Panc1 (cell line): Measurements from ENCODE around the gene GLI3. TPM values are rescaled to one million over a fixed set of nuclear protein-coding genes. Genes with fewer than 3 reads are reported as not detected.

Source experiments
- ATAC-seq: fragments of 200-7000 bp; cut with Tn5 transposase; 2 replicates; pipeline ENCODE4 v1.9.1; 2020; ENCODE audit warnings: mild to moderate bottlenecking, moderate library complexity
- BruUV-seq: library from RNA; stranded (reverse); fragments of 400-500 nt; replicated peaks from 2 replicates; lab custom pipeline; 2021; lab: Mats Ljungman, UMichigan
- CTCF ChIA-PET: fragments of 300-600 bp; sonication (Branson Sonifier 250); formaldehyde crosslinking; loops from one replicate; lab custom pipeline; 2022; ENCODE audit warnings: antibody characterized with exemption; lab: Charles Lee
- POLR2A ChIA-PET: fragments of 300-600 bp; sonication (Branson Sonifier 250); formaldehyde crosslinking; loops from one replicate; lab custom pipeline; 2022; ENCODE audit warnings: antibody characterized with exemption; lab: Charles Lee
- DNase-seq: peaks from one replicate; pipeline ENCODE4 v3.0.0-alpha.2; 2010; ENCODE audit warnings: low read depth, low spot score
- H3K27ac ChIP-seq: 2 replicates; pipeline ENCODE4 v1.5.1; 2011; ENCODE audit warnings: mild to moderate bottlenecking, low read length, inconsistent platforms
- H3K27me3 ChIP-seq: fragments of 200-500 bp; sonication (Bioruptor generic); 2 replicates; pipeline ENCODE4 v1.6.0; 2014; ENCODE audit warnings: low read length, inconsistent platforms; ENCODE audit not compliant: control insufficient read depth, insufficient read depth
- H3K36me3 ChIP-seq: fragments of 200-500 bp; sonication (Bioruptor generic); 2 replicates; pipeline ENCODE4 v1.5.1; 2014; ENCODE audit warnings: inconsistent platforms, mild to moderate bottlenecking, low read length, moderate library complexity; ENCODE audit not compliant: control insufficient read depth, insufficient read depth
- H3K4me1 ChIP-seq: 2 replicates; pipeline ENCODE4 v1.5.1; 2011; ENCODE audit warnings: inconsistent platforms, mild to moderate bottlenecking, low read length, moderate library complexity; ENCODE audit not compliant: control insufficient read depth, insufficient read depth
- H3K4me3 ChIP-seq, 2 experiments: 2 replicates each; pipeline ENCODE4 v1.5.1; 2011 to 2012; ENCODE audit warnings: low read depth in 2 of 2, low read length in 2 of 2, mild to moderate bottlenecking in 2 of 2, inconsistent platforms in 1 of 2, moderate library complexity in 1 of 2
- H3K9me3 ChIP-seq: fragments of 200-500 bp; sonication (Bioruptor generic); 2 replicates; pipeline ENCODE4 v1.5.1; 2014; ENCODE audit warnings: low read depth, mild to moderate bottlenecking, inconsistent platforms, low read length, moderate library complexity; ENCODE audit not compliant: control insufficient read depth, insufficient read depth
- CTCF ChIP-seq: fragments of 450-650 bp; IDR thresholded peaks from 2 replicates; pipeline ENCODE4 v1.5.1; 2017; ENCODE audit warnings: mild to moderate bottlenecking
- POLR2AphosphoS5 ChIP-seq: IDR thresholded peaks from 2 replicates; pipeline ENCODE4 v1.6.1; 2012; ENCODE audit warnings: mild to moderate bottlenecking, low read depth, low read length, moderate library complexity
- REST ChIP-seq, 2 experiments: IDR thresholded peaks; 2 replicates each; pipeline ENCODE4 v1.6.1; 2011 to 2012; ENCODE audit warnings: low read depth in 2 of 2, control low read depth in 1 of 2, low read length in 1 of 2, mild to moderate bottlenecking in 1 of 2, moderate library complexity in 1 of 2; ENCODE audit not compliant: insufficient read depth in 1 of 2
- SIN3A ChIP-seq: IDR thresholded peaks from 2 replicates; pipeline ENCODE4 v1.6.1; 2012; ENCODE audit warnings: low read depth, mild to moderate bottlenecking, low read length, moderate library complexity, borderline replicate concordance; ENCODE audit not compliant: insufficient read depth
- TCF7L2 ChIP-seq: IDR thresholded peaks from 2 replicates; pipeline ENCODE4 v1.6.1; 2011; ENCODE audit warnings: mild to moderate bottlenecking, low read depth, low read length, inconsistent platforms
- in situ Hi-C: cut with HindIII; loops from 2 replicates; pipeline ENCODE4 v1.10.0; 2016; ENCODE audit warnings: low sequenced_read_pairs, low pct_unique_long_range_greater_than_20kb
- intact Hi-C: fragments of 100-400 bp; cut with micrococcal nuclease; formaldehyde crosslinking; loops from one replicate; pipeline ENCODE4 v1.10.0; 2022; ENCODE audit not compliant: unreplicated experiment
- total RNA-seq: library from RNA; stranded (reverse); gene quantifications from one replicate; pipeline ENCODE4 v1.2.1, GENCODE V29; 2021; ENCODE audit not compliant: unreplicated experiment

GLI3 gene
- total RNA-seq, 1 experiment from 2014 or later = 3.7 TPM

- Histone ChIP-seq H3K36me3 (no peaks in the 10 kb centered on the region), H3K4me3 (no peak overlapping the region), H3K27ac (no peak overlapping the region), H3K27me3 (no peaks in the 10 kb centered on the region), H3K4me1 (peaks cover 16% of the 10 kb centered on the region), H3K9me3 (no peaks in the 10 kb centered on the region)
- ATAC-seq (no peak), DNase-seq (no peak)
- TF ChIP-seq REST (IDR thresholded peaks at IDR 0.05; ENCODE audit: insufficient read depth in 1 of 2, low read depth in 2 of 2, low read length in 1 of 2) (no peak), POLR2AphosphoS5 (no peak), TCF7L2 (no peak), CTCF (no peak)
- intact Hi-C loops = no loop called here
- BruUV-seq = no TSS peak
- in situ Hi-C loops = no loop called here
- ChIA-PET POLR2A (interaction anchor here (0.7 kb wide), 1 partner anchor 11 kb away, joined by 3 read pairs; no protein-coding TSS in a partner anchor), CTCF (no interaction called here)
Observed at GRCh38 chr7:42095791-42096190, 141.2 kb downstream of the GLI3 start.

- BruUV-seq = no TSS peak
- Histone ChIP-seq H3K9me3 (no peaks in the 10 kb centered on the region), H3K4me1 (peaks cover 16% of the 10 kb centered on the region), H3K27me3 (no peaks in the 10 kb centered on the region), H3K36me3 (no peaks in the 10 kb centered on the region), H3K4me3 (no peak overlapping the region), H3K27ac (no peak overlapping the region)
- POLR2A ChIA-PET = no interaction called here
- TF ChIP-seq REST (IDR thresholded peaks at IDR 0.05; ENCODE audit: insufficient read depth in 1 of 2, low read depth in 2 of 2, low read length in 1 of 2) (no peak), POLR2AphosphoS5 (no peak), TCF7L2 (no peak), CTCF (no peak), SIN3A (no peak)
- intact Hi-C loops = no loop called here
- in situ Hi-C loops = no loop called here
- CTCF ChIA-PET = interaction anchor here (0.6 kb wide), 1 partner anchor 87 kb away, joined by 4 read pairs; no protein-coding TSS in a partner anchor
- DNase-seq (no peak), ATAC-seq (no peak)
Observed at GRCh38 chr7:42093349-42093905, 143.6 kb downstream of the GLI3 start.
